ENCODE data around the gene SDHC. TPM values are rescaled to one million over a fixed set of nuclear protein-coding genes. Genes with fewer than 3 reads are reported as not detected.
A peak's percentile ranks its signal among the peaks of the same experiment; 100 is the strongest.

Gene SDHC
- total and polyA plus RNA-seq, 2 of the 13 experiments (the other 11 are each of a cell fraction or from before 2014, with no cell fraction given), result 27.1 to 229 TPM

- TF ChIP-seq PRDM4 (CRISPR knock-in tag; IDR thresholded peaks at IDR 0.05; ENCODE audit: borderline replicate concordance) (0 out of 2 replicates have a peak, but pooled peaks have one; percentile 43), ZNF737 (CRISPR knock-in tag; IDR thresholded peaks at IDR 0.05; ENCODE audit: borderline replicate concordance) (0 out of 2 replicates have a peak, but pooled peaks have one; percentile 73), TBX3 (IDR thresholded peaks at IDR 0.05; ENCODE audit: borderline replicate concordance) (no peak), CTCF (CRISPR knock-in tag; IDR thresholded peaks at IDR 0.05) (0 out of 2 replicates have a peak, but pooled peaks have one; percentile 5), RXRB (CRISPR knock-in tag; IDR thresholded peaks at IDR 0.05; ENCODE audit: borderline replicate concordance) (peak; percentile 45), RAD21 (CRISPR knock-in tag; IDR thresholded peaks at IDR 0.05) (peak; percentile 14; the same call in 1 of the 2 replicates), BORCS8-MEF2B (CRISPR knock-in tag; IDR thresholded peaks at IDR 0.05) (peak; percentile 52; the same call in 1 of the 2 replicates), ZNF614 (CRISPR knock-in tag; IDR thresholded peaks at IDR 0.05; ENCODE audit: borderline replicate concordance) (peak; percentile 87; the same call in 1 of the 2 replicates), ESRRA (CRISPR knock-in tag; IDR thresholded peaks at IDR 0.05; ENCODE audit: low read depth) (no peak), ZNF878 (CRISPR knock-in tag; IDR thresholded peaks at IDR 0.05) (no peak), SNAI1 (CRISPR knock-in tag; IDR thresholded peaks at IDR 0.05; ENCODE audit: borderline replicate concordance) (peak; percentile 21; the same call in 1 of the 2 replicates), NFATC3 (CRISPR knock-in tag; IDR thresholded peaks at IDR 0.05) (no peak), PITX1 (CRISPR knock-in tag; IDR thresholded peaks at IDR 0.05) (peak; percentile 34; the same call in 1 of the 2 replicates), UBTF (CRISPR knock-in tag; IDR thresholded peaks at IDR 0.05) (peak; percentile 50)
- TF ChIP-seq, protein P1, sequence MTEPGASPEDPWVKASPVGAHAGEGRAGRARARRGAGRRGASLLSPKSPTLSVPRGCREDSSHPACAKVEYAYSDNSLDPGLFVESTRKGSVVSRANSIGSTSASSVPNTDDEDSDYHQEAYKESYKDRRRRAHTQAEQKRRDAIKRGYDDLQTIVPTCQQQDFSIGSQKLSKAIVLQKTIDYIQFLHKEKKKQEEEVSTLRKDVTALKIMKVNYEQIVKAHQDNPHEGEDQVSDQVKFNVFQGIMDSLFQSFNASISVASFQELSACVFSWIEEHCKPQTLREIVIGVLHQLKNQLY (CRISPR knock-in tag; IDR thresholded peaks at IDR 0.05), result 0 out of 2 replicates have a peak, but pooled peaks have one; percentile 15
- TF ChIP-seq, protein P2, sequence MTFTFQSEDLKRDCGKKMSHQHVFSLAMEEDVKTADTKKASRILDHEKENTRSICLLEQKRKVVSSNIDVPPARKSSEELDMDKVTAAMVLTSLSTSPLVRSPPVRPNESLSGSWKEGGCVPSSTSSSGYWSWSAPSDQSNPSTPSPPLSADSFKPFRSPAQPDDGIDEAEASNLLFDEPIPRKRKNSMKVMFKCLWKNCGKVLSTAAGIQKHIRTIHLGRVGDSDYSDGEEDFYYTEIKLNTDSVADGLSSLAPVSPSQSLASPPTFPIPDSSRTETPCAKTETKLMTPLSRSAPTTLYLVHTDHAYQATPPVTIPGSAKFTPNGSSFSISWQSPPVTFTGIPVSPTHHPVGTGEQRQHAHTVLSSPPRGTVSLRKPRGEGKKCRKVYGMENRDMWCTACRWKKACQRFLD (CRISPR knock-in tag; IDR thresholded peaks at IDR 0.05; ENCODE audit: borderline replicate concordance), result peak; percentile 76; the same call in 1 of the 2 replicates
Measured at GRCh38 chr1:161389691-161390558, 75.7 kb downstream of the SDHC start (continued).
